Endothelial cell (in vitro differentiated cells): Measurements from ENCODE around the gene NPY. TPM values are rescaled to one million over a fixed set of nuclear protein-coding genes. Genes with fewer than 3 reads are reported as not detected.

Experiments
- DNase-seq: peaks from one replicate; pipeline ENCODE4 v3.0.0; 2021; ENCODE audit warnings: low spot score
- H3K27ac Mint-ChIP-seq: one replicate; pipeline ENCODE4 v1.8.0; 2021; ENCODE audit warnings: mixed read lengths, inconsistent platforms; ENCODE audit not compliant: unreplicated experiment
- H3K27me3 Mint-ChIP-seq: one replicate; pipeline ENCODE4 v1.8.0; 2021; ENCODE audit warnings: mild to moderate bottlenecking, moderate library complexity, mixed read lengths, inconsistent platforms; ENCODE audit not compliant: unreplicated experiment
- H3K36me3 Mint-ChIP-seq: one replicate; pipeline ENCODE4 v1.8.0; 2021; ENCODE audit warnings: mild to moderate bottlenecking, low read depth, mixed read lengths, inconsistent platforms; ENCODE audit not compliant: unreplicated experiment
- H3K4me1 Mint-ChIP-seq: one replicate; pipeline ENCODE4 v1.8.0; 2021; ENCODE audit warnings: mild to moderate bottlenecking, mixed read lengths, inconsistent platforms; ENCODE audit not compliant: unreplicated experiment
- H3K4me3 Mint-ChIP-seq: one replicate; pipeline ENCODE4 v1.8.0; 2021; ENCODE audit warnings: mild to moderate bottlenecking, mixed read lengths, inconsistent platforms; ENCODE audit not compliant: unreplicated experiment
- H3K9me3 Mint-ChIP-seq: one replicate; pipeline ENCODE4 v1.8.0; 2021; ENCODE audit warnings: mixed read lengths, inconsistent platforms; ENCODE audit not compliant: unreplicated experiment
- total RNA-seq: library from RNA; stranded (reverse); fragmentation: NEBNext Ultra II Directional; extraction: Animal tissue kit (Norgen Biotek cat#: 25700); gene quantifications from one replicate; pipeline ENCODE4 v1.2.1, GENCODE V29; 2021; ENCODE audit not compliant: unreplicated experiment
- TF ChIP-seq, protein P1 (sequence below): fragments of 200-600 bp; sonication (generic); IDR thresholded peaks from one replicate; pipeline ENCODE4 v1.5.0; 2021; ENCODE audit warnings: antibody characterized with exemption; ENCODE audit not compliant: unreplicated experiment

Gene NPY
- total RNA-seq, 1 donor from 2014 or later: not detected

GRCh38 chr7:24340727-24341126 lies 56.7 kb downstream of the NPY start:
- Mint-ChIP-seq H3K36me3 (no peaks in the 10 kb centered on the region), H3K27me3 (no peaks in the 10 kb centered on the region), H3K4me1 (peaks cover 3% of the 10 kb centered on the region), H3K27ac (no peak overlapping the region), H3K4me3 (no peak overlapping the region), H3K9me3 (no peaks in the 10 kb centered on the region)
- TF ChIP-seq, protein P1, sequence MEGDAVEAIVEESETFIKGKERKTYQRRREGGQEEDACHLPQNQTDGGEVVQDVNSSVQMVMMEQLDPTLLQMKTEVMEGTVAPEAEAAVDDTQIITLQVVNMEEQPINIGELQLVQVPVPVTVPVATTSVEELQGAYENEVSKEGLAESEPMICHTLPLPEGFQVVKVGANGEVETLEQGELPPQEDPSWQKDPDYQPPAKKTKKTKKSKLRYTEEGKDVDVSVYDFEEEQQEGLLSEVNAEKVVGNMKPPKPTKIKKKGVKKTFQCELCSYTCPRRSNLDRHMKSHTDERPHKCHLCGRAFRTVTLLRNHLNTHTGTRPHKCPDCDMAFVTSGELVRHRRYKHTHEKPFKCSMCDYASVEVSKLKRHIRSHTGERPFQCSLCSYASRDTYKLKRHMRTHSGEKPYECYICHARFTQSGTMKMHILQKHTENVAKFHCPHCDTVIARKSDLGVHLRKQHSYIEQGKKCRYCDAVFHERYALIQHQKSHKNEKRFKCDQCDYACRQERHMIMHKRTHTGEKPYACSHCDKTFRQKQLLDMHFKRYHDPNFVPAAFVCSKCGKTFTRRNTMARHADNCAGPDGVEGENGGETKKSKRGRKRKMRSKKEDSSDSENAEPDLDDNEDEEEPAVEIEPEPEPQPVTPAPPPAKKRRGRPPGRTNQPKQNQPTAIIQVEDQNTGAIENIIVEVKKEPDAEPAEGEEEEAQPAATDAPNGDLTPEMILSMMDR: no peak
- DNase-seq: no peak
